Neural progenitor cell (in vitro differentiated cells): ENCODE measurements around the gene LPP.

ENCODE experiments used
- EZH2 ChIP-seq: fragments of 200-600 bp; sonication (generic); IDR thresholded peaks from 2 replicates; pipeline ENCODE4 v1.6.1; 2017; ENCODE audit warnings: antibody characterized with exemption, mild to moderate bottlenecking, moderate library complexity
- EZH2phosphoT487 ChIP-seq: fragments of 200-600 bp; sonication (generic); IDR thresholded peaks from 2 replicates; pipeline ENCODE4 v1.6.1; 2017; ENCODE audit warnings: antibody characterized with exemption
- TF ChIP-seq, protein P1 (sequence below): fragments of 200-600 bp; sonication (generic); IDR thresholded peaks from 2 replicates; pipeline ENCODE4 v1.5.1; 2017; ENCODE audit warnings: antibody characterized with exemption, mild to moderate bottlenecking

- TF ChIP-seq, protein P1, sequence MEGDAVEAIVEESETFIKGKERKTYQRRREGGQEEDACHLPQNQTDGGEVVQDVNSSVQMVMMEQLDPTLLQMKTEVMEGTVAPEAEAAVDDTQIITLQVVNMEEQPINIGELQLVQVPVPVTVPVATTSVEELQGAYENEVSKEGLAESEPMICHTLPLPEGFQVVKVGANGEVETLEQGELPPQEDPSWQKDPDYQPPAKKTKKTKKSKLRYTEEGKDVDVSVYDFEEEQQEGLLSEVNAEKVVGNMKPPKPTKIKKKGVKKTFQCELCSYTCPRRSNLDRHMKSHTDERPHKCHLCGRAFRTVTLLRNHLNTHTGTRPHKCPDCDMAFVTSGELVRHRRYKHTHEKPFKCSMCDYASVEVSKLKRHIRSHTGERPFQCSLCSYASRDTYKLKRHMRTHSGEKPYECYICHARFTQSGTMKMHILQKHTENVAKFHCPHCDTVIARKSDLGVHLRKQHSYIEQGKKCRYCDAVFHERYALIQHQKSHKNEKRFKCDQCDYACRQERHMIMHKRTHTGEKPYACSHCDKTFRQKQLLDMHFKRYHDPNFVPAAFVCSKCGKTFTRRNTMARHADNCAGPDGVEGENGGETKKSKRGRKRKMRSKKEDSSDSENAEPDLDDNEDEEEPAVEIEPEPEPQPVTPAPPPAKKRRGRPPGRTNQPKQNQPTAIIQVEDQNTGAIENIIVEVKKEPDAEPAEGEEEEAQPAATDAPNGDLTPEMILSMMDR = no peak
- no peak for TF ChIP-seq EZH2phosphoT487
- no peak for TF ChIP-seq EZH2
Observed at GRCh38 chr3:188468196-188468595, 314.2 kb downstream of the LPP start.
